HG03175 (cell line): ENCODE results near the gene TMCC1.
"Not testable (repeated sequence)": the region's sequence is repeated elsewhere in the genome, so short reads cannot be mapped to it uniquely, and the experiment has no call there.

Source experiments
- ATAC-seq: cut with Tn5 transposase; IDR thresholded peaks from one replicate; pipeline ENCODE4 v1.9.1; 2021; ENCODE audit warnings: mild to moderate bottlenecking, moderate library complexity; ENCODE audit not compliant: unreplicated experiment

Gene TMCC1

GRCh38 chr3:129892857-129893580 is 492 bp downstream of the TMCC1 start:
- peak; percentile 63 for ATAC-seq

GRCh38 chr3:129892486-129892856 is 1.0 kb downstream of the TMCC1 start:
- no peak for ATAC-seq

GRCh38 chr3:129890891-129891290 is 2.6 kb downstream of the TMCC1 start:
- ATAC-seq = no peak

- ATAC-seq = no peak
Observed at GRCh38 chr3:129890125-129890524, 3.4 kb downstream of the TMCC1 start.

GRCh38 chr3:129888771-129889170 is 4.7 kb downstream of the TMCC1 start:
- ATAC-seq = no peak

GRCh38 chr3:129881261-129881660 is 12.2 kb downstream of the TMCC1 start:
- no peak for ATAC-seq

- no peak for ATAC-seq
Observed at GRCh38 chr3:129878355-129878754, 15.2 kb downstream of the TMCC1 start.

- ATAC-seq = not testable (repeated sequence)
Observed at GRCh38 chr3:129874479-129874878, 19.0 kb downstream of the TMCC1 start.

- no peak for ATAC-seq
Observed at GRCh38 chr3:129868912-129869311, 24.6 kb downstream of the TMCC1 start.

- no peak for ATAC-seq
Observed at GRCh38 chr3:129867506-129868124, 25.9 kb downstream of the TMCC1 start.

GRCh38 chr3:129865806-129866205 is 27.7 kb downstream of the TMCC1 start:
- no peak for ATAC-seq

- ATAC-seq = no peak
Observed at GRCh38 chr3:129864519-129864918, 29.0 kb downstream of the TMCC1 start.

- no peak for ATAC-seq
Observed at GRCh38 chr3:129859272-129859671, 34.2 kb downstream of the TMCC1 start.

- no peak for ATAC-seq
Observed at GRCh38 chr3:129857899-129858298, 35.6 kb downstream of the TMCC1 start.

- not testable (repeated sequence) for ATAC-seq
Observed at GRCh38 chr3:129856790-129857189, 36.7 kb downstream of the TMCC1 start.

GRCh38 chr3:129855832-129856419 is 37.6 kb downstream of the TMCC1 start:
- no peak for ATAC-seq

GRCh38 chr3:129855170-129855831 is 38.2 kb downstream of the TMCC1 start:
- no peak for ATAC-seq

- no peak for ATAC-seq
Observed at GRCh38 chr3:129854460-129854859, 39.1 kb downstream of the TMCC1 start.

GRCh38 chr3:129845956-129846355 is 47.6 kb downstream of the TMCC1 start:
- ATAC-seq = no peak

GRCh38 chr3:129840707-129841360 is 52.7 kb downstream of the TMCC1 start:
- no peak for ATAC-seq

- no peak for ATAC-seq
Observed at GRCh38 chr3:129838086-129838485, 55.4 kb downstream of the TMCC1 start.
